ENCODE results near the gene SEC63.
"Not testable (repeated sequence)": the region's sequence is repeated elsewhere in the genome, so short reads cannot be mapped to it uniquely, and the experiment has no call there.

SEC63 gene

GRCh38 chr6:107926697-107927544 is 31.1 kb downstream of the SEC63 start:
- DNase-seq: not testable (repeated sequence)

DNA sequence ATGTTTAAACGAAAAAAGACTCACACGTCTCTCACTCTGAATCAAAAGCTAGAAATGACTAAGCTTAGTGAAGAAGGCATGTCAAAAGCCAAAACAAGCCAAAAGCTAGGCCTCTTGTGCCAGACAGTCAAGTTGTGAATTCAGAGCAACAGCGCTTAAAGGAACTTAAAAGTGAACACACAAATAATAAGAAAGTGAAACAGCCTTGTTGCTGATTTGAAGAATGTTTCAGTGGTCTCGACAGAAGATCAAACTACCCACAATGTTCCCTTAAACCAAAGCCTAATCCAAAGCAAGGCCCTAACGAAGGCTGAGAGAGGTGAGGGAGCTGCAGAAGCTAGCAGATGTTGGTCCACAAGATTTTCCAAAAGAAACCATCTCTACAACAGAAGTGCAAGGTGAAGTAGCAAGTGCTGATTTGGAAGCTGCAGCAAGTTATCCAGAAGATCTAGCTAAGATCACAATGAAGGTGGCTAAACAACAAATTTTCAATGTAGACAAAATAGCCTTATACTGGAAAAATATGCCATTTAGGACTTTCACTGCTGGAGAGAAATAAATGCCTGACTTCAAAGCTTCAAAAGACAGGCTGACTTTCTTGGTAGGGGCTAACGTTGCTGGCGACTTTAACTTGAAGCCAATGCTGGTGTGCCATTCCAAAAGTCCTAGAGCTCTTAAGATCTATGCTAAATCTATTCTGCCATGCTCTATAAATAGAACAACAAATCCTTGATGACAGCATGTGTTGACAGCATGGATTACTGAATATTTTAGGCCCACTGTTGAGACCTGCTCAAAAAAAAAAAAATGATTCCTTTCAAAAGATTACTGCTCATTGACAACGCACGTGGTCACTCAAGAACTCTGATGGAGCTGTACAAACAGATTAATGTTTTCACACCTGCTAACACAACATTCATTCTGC is 40.3 kb downstream of the SEC63 start:
- no peak for DNase-seq

DNA sequence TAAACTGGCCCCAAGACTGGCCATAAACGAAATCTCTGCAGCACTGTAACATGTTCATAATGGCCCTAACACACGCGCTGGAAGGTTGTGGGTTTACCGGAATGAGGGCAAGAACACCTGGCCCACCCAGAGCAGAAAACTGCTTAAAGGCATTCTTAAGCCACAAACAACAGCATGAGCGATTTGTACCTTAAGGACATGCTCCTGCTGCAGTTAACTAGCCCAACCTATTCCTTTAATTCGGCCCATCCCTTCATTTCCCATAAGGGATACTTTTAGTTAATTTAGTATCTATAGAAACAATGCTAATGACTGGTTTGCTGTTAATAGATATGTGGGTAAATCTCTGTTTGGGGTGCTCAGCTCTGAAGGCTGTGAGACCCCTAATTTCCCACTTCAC is 41.0 kb downstream of the SEC63 start:
- not testable (repeated sequence) for DNase-seq

GRCh38 chr6:107911692-107912091 is 46.3 kb downstream of the SEC63 start:
- DNase-seq: no peak

DNA sequence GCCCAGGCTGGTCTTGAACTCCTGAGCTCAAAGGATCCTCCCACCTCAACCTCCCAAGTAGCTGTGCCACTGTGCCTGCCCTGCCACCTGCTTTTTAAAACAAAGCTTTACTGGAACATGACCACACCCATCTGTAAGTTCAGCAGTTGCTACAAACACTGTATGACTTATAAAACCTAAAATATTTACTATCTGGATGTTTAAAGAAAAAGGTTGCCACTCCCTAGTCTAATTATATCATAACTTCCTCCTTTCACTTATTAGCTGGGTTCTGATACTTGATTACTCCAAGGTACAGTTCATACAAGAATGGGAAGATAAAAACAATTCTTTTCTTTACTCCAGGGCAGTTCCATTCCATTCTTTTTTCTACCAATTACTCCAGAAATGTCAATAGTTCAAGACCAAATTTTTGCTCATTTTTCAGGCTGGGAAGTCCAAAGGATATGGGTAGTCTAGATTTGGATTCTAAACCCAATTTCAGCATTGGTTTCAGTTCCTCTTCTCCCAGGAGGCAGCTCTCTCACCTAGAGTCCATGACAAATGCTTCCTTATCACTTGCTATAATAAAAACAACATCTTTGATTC is 63.1 kb downstream of the SEC63 start:
- DNase-seq: no peak

- DNase-seq: not testable (repeated sequence)
Observed at GRCh38 chr6:107890431-107890830, 67.6 kb downstream of the SEC63 start.

- not testable (repeated sequence) for DNase-seq
Observed at GRCh38 chr6:107885950-107886349, 72.1 kb downstream of the SEC63 start.

DNA sequence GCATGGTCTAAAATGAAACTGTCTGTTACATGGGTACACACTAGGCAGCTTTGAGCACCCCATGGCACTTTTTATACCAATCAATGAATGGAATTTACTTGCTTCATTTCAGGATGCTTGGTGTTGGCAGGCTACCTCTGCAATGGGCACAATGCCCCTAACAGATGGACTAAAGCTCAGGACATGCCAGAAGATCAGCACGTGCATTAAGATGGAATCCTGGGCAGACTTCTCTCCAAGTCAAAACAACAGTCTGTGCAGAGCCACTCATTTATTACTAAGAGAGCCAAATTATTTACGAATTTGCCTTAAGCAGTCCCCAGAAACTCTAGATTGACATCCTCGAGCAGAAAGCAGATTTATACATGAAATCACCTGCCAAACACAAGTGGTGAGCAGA is 78.1 kb downstream of the SEC63 start:
- DNase-seq: no peak

DNA sequence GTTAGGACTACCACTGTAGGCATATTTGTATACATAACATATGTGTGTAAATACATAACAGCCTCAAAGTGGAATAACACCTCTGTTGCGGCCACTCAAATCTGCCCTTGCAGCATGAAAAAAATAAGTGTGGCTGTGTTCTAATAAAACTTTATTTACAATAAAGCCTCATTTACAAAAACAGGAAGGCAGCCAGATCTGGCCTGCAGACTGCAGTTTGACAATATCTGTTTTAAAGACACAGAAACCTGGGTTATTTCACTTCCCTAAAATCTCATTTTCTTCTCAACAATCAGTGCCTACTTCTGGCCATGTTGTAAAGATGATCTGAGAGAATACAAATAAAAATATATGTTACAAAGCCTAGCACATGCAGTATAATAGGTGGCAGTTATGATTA is 80.0 kb downstream of the SEC63 start:
- DNase-seq: no peak

DNA sequence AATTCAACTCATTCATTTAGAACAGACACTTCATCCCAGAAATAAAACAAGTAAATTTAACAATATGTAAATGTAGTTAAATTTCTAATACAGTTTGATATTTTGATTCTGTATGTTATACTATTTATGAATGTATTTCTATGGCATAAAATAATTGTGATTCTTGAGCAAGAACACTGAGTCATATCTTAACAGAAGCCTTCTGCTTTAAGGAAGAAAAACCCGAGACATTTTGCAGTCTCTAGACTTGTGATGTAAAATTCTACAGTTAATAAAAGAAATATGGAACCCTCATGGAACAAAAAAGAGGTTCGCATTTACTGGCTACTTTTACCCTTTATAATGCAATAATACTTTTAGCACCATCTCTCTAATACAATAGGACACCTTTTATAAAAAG is 86.0 kb downstream of the SEC63 start:
- no peak for DNase-seq

GRCh38 chr6:107871512-107871911 is 86.5 kb downstream of the SEC63 start:
- not testable (repeated sequence) for DNase-seq

- DNase-seq: no peak
Observed at GRCh38 chr6:107871016-107871415, 87.0 kb downstream of the SEC63 start.

DNA sequence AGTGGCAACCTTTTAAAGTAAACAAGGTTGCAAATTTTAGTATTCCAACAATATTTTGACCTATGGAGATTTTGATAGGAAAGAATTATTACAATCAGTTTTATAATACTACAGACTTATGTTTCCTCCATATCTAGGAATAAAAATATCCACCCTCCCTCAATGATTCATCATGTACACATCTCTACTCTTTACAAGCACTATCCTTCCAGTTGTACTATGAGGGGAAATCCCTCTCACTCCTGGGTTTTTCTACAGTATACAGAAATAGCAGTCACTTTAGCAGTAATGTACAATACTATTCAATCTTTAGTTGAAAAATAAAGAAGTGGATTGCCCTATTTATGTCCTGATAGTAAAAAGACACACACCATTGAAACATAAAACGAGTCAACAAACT is 87.6 kb downstream of the SEC63 start:
- no peak for DNase-seq

- no peak for DNase-seq
Observed at GRCh38 chr6:107869871-107870270, 88.1 kb downstream of the SEC63 start.

DNA sequence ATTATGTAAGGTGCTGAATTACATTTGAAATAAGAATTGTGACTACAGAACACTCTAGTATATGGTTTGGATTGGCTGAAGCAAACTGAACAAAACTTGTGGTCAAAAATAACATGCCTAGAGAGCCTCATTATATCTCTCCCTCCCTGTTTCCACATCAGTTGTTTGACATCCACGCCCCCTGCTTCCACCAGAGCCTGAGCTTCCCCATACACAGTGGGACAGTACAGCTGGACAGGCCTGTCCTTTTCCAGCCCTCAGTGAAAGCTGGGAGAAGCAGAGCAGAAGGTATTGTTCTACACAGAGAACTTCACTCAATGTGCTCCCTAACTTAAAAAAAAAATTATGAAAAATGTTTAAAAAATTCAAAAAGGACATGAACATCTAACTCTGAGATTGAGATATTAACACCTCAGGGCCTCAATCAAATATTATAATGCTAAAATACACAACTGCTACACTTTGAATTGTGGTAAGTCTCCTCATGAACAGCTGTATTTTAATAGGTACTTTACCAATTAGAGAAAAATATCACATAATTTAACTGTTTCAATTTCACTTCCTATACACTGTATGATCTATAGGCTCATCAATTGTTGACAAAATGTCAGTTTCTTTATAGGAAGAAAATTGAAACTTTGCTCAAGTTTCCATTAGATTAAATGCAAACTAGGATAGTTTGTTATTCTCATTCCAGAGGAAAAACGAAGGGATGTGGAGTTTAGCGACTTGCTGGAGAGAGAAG is 89.0 kb downstream of the SEC63 start:
- no peak for DNase-seq

- no peak for DNase-seq
Observed at GRCh38 chr6:107867302-107867615, 90.7 kb downstream of the SEC63 start.

DNA sequence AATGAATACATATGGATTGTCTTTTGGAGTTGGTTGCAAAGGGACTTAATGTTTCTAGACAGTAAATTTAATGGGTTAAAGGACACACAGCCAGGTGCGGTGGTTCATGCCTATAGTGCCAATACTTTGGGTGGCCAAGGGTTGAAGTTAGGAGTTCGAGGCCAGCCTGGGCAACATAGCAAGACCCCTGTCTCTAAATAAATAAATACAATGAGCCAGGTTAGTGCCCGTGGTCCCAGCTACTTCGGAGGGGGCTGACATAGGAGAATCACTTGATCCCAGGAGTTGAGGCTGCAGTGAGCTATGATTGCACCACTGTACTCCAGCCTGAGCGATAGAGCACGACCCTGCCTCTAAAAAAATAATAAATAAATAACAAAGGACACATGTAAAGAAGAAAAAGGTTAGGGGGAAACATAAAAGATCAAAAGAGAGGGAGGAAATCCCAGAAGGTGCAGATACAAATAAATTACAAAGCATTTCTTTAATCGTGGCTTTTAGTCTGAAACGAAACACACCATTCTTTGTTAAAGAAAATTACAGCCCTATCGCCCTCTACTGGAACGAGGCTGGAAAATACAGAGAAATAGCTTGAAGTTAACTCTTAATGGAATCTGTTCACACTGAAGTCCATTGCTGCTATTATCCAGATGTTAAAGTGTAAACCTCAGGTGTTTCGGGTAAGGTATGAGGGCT is 91.3 kb downstream of the SEC63 start:
- no peak for DNase-seq

DNA sequence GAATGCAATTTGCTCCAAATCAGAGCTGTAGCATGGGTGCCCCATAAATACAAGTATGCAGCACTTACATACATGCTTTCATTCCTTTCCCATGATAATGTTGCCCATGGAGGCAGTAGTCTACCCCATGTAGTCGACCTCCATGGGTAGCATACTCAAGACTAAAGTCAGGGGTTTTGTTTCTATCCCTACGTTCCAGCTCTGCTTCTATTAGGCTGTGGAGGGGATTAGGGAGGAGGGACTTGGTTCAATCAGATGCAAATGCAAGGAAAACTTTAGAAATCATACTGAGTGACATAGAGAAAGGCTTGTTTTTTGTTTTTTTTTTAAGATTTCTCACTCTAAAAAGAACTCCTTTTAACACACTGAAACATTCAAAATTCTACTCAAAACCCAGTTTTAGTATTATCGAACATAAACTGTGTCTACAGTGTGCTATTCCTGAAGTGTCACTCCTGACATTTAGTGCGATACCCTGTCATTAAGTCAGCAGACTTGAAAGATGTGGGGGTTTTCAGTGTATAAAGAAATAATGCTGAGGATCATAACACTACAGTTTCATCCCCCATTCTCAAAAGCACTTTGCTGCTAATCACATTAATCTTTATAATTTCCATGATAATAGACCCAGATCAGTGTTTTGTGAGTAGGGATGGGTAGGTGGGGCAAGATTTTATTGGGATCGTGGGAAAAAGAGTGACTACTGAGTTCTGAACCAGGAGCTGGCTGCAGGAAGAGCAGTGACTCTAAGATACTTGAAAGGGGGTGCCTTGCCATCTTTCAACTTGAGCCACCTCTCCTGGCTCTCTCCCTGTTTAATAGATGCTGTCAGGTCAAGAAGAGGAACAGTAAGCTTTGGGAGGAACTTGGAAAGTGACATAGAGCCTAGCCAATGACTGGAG is 93.5 kb downstream of the SEC63 start:
- DNase-seq: no peak

DNA sequence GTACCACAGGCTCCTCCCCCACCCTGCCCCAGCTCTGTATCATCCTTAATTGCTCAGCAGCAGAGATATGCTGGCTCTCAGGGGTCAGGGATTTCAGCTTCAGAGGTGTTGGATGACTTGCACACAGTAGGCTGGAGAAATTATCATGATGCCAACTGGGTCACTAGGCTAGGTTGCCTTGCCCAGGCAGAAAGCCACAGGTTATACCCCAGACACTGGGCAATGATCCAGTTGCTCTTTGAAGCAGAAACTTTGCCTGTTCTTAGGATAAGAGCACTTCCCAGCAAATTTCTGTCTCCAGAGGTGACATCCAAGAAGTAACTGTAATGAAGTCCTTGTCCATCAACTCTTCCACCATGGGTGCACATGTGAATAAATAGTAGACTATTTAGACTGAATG is 95.6 kb downstream of the SEC63 start:
- DNase-seq: no peak

DNA sequence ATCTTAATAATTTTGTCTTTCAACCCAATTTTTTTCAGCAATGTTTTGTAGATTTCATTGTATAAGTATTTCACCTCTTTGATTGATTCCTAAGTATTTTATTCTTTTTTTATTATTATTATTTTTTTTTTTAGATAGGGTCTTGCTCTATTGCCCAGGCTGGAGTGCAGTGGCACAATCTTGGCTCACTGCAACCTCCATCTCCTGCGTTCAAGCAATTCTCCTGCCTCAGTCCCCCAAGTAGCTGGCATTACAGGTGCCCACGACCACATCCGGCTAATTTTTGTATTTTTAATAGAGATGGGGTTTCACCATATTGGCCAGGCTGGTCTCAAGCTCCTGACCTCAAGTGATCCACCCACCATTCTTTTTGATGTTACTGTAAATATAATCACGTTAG is 97.0 kb downstream of the SEC63 start:
- not testable (repeated sequence) for DNase-seq

- DNase-seq: not testable (repeated sequence)
Observed at GRCh38 chr6:107860144-107860543, 97.9 kb downstream of the SEC63 start.
